Non-pigmented ciliary epithelial cell (primary cell): ENCODE results near the gene BCAS3.

ENCODE experiments used
- DNase-seq: peaks from one replicate; pipeline ENCODE4 v3.0.0-alpha.2; 2010; ENCODE audit warnings: low read depth

BCAS3 gene

DNA sequence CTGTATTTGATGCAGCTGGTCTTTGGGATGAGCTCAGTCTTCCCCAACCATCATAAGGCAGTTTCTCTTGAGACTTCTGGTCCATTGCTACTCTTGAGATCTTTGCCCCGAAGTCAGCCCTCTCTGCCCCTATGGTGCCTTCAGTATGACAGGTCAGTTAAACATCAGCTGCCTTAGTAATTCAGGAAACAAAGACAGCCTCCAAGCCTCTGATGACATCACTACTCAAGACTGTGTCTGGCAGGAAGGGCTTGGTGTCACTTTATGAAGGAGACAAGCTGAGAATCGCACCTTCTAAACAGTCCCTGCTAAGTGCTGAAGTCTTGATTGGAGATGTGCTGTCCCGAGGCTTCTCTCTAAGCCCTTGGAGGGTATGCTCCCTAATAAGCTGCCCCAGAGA is 617.1 kb downstream of the BCAS3 start:
- no peak for DNase-seq

- no peak for DNase-seq
These were observed 618.4 kb downstream of the BCAS3 start for GRCh38 chr17:61296058-61296457.

GRCh38 chr17:61299517-61300513 is 622.2 kb downstream of the BCAS3 start:
- no peak for DNase-seq

DNA sequence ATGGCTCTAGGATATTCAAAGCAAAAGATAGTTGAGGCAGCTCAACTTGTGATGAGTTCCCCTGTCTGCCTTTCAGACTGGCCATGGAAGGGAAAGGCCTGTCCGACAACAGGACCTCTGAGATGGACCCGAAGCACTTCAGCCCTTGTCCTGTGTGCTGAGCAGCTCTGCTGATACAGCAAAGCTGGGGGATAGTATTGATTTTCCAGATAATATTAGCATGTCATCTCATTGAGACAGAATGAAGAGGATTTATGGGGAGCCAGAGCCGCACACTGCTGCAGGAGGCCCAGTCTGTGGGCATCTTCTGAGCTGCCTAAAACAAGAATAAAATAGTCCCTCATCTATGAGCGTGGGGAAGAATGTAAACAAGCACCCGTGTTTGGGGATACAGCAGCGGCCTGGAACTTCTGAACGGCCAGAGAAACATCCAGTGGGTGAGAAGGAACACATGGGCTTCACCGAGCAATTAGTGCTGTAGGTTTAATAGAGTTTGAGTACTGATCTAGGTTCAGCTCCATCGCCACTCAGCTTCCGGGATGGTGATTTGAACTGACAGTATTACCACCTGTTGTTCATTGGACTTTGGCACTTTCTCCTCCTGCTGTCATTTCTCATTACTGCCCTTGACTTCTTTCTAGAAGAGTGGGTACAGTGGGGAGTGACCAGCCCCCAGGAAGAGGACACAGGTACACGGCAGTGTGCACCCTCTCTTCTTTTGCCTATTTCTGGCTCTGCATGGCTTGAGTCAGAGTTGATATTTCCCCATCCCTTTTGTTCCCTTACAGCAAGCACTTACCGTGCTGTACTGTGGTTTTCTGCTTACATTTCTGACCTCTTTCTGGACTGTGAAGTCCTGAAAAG is 625.5 kb downstream of the BCAS3 start:
- no peak for DNase-seq

DNA sequence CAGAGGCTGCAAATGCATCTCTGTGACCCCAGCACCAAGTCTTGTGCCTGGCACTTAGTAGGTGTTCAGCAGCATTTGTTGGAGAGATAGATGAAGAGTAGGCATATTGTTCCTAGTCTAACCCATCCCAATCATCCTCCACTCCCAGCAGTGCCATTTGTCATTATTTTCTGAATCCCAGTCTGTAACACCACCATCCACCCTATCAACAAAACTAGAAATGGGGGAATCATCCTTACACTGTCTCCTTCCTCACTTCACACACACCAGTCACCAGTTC is 626.1 kb downstream of the BCAS3 start:
- DNase-seq = no peak

DNA sequence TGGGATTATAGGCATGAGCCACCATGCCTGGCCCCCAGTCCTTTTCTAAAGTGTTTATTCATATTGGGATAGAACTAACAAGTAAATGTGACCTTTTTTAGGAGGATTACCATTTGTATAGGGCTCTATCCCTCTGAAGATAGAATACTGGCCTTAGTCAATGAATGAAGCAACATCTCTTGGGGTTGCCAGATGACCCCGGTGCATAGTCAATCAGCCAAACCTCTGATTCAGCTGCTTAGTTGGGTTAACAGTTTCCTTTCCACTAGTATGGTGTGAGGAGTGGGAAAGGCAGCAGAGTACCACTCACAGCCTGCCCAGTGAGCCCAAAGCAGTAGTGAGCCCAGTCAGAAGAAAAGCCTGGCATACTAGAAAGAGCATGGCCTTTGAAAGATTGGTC is 627.4 kb downstream of the BCAS3 start:
- no peak for DNase-seq

- DNase-seq = no peak
These were observed 628.4 kb downstream of the BCAS3 start for GRCh38 chr17:61306003-61306402.

DNA sequence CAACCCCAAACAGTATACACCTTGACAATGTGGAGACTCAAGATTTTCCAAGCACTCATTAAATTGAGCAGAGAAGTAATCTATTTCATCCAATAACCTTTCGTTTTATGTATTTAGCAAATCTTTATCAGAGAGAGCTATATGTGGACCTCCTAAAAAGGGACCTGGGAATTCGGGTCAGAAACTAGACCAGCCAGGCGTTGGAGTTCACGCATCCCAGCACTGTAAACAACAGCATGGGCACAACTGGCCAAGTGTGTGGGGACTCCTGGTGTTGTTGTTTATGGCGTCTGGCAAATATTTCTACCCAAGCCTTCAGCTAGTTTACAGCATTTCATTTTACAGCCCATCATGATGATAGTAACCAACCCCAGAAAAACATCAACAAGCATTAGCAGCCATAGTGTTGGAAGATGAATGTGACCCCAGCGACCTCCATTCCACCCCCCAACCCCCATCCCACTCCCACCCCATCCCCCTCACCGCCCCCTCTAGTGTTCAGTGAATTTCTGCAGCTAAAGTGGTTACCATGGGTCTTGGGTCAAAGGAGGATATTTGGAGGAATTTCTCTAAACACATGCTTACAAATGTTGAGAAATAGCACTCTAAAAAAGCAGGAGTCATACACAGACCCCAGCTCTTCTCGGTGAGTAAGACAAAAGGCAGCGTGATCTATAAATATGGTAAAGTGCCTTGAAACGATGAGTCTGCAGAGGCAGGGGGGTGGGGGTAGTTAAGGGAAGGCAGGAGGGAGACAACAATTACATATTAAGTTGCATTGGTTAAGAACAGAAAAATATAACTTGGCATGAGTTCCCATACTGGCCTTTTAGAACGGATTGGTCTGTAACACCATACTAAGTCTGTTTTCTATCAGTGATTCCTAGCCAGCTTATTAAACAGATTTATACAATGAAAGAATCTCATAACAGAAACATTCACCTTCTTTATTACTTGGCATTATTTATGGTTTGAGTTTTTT is 630.5 kb downstream of the BCAS3 start:
- peak; percentile 92 for DNase-seq

- DNase-seq = peak; percentile 65
These were observed 632.0 kb downstream of the BCAS3 start for GRCh38 chr17:61309362-61310256.

DNA sequence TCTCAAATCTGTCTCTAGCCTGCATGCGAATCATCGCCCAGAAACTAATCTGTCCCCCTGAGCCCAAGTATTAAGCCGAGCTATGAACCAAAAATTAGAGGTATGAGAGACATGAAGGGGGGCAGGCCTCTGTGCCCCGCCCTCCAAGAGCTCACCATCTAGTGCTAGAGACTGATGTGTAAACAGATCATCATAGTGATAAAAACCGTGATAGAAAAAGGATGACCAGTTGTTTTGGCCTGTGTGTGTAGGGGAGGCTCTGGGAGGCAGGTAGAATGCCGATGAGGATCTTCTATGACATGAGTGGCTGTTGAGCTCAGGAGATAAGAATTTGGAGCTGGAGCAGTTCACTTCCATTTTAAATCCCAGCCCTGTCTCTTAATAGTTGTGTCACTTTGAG is 632.9 kb downstream of the BCAS3 start:
- no peak for DNase-seq

DNA sequence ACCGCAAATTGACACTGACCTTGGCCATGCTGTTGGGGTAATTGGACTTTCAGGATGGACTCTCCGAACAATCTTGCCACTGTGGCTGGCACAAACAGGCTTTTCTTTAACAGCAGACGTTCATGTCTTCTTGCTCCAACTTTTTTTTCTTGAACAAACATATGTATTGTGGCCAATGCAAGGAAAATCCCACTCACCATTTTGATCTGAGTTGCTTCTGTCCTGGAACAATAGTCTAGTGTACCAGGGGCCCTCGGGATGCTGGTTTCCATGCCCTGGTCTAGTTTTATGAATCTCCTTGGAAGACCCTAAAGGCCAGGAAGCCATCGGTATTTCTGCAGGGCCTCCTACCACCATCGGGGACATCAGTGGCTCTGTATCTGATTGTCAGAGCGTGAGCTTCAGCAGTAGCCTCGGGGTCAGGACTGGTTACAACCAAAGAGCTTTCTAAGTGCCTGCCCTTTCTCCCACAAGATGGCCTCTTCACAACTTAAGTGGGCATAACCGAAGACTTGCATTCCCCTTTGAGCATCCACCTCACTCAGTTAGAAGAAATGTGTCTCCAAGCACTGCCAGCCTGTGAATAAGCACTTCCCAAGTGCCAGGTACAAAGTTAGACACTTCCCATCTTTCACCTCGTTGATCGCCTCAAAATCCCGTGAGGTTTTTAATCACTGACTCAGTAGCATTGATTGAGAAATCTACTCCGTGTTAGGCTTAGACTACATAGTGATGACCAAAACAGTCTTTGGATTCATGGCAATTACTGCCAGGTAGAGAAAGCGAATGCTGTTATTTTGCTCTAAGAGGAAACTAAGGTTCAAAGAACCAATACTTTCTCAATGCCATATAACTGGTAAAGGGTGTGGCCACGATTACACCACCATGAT is 635.0 kb downstream of the BCAS3 start:
- no peak for DNase-seq

DNA sequence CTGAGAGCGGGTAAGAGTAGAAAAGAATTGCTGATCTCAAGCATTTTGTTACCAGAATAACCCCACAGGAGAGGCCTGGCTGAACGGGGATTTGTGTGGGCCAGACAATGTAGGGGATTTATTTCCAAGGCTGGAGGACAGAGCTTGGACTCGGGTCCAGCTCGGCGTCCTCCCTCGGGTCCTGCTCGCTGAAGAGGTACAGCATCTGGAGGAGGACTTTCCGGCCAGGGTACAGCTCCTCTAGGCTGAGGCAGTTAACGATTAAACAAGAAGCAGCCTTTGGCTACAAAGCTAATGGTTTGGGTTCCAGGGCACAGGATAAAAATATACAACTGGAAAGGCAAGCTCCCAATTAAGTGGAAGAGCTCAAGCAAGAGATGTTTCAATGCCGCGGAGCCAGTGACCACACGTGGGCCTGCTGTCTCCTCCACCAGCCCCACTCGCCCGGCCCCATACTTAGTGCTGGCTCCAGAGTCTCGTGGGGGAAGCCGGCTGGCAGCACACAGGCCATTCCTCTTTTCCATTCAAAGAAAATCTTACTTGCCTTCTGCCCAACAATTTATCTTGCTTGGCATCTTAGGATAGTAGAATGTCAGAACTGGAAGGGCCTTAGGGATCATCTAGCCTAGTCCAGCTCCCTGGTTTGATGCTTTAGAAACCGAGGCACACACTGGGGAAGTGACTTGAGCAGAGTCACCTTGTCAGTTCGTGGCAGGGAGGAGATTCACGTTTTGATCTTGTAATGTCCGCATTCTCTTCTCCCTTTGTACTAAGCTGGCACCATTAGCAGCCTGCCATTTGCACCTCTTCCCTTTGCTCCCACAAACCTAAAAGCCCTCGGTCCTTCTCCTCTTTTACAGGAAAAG is 636.0 kb downstream of the BCAS3 start:
- DNase-seq = no peak

DNA sequence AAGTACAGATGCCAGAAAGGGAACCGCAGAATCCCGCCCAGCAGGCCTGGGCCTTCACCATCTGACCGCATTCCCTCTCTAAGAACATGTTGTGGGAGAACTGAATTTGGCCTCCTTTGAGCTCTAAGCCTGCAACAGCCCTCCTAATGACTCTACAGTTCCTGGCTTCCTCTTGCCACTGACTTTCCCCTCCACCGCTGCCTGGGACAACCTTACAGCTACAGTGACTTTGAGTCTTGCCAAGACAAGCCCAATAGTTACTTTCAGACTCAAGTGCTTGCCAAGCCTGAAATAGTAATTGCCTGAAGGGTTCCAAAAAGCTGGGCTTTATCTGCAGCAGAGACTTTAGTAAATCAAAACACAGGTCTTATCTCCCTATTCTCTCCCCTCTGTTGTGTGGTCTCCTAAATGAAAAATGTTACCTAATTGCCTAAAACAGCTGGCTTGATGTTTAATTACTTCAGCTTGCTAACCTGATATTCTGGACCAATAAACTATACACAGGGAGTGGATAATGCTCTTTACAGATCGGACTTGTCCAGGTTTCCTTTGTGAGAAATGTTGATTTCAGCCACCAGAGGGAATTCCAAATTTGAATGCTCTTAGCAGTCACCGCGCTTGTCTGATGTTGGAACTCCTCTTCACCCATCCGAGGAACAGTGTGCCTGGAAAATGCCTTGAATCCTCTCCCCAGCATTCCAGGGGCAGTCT is 636.9 kb downstream of the BCAS3 start:
- DNase-seq = no peak

DNA sequence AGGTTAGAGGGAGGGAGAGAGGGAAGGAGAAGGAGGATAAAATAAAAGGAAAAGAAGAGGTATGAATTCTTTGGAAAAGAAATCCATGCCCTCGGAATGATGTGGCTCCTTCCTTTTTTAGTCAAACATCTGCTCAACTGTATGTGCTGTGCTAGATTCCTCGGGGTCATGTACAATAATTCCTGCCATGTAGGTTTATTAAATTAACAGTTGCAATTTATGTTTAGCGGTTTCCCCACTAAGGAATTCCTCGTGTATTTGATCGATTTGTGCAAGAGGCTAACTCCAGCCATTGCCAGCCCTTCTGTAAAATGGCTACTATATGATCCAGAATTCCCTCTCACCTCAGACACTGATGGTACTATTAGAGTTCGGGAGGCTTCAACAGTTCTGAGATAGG is 639.0 kb downstream of the BCAS3 start:
- DNase-seq = no peak

GRCh38 chr17:61317779-61318178 is 640.1 kb downstream of the BCAS3 start:
- DNase-seq = no peak

- no peak for DNase-seq
These were observed 641.0 kb downstream of the BCAS3 start for GRCh38 chr17:61318684-61319098.

GRCh38 chr17:61321344-61321743 is 643.7 kb downstream of the BCAS3 start:
- DNase-seq = no peak

DNA sequence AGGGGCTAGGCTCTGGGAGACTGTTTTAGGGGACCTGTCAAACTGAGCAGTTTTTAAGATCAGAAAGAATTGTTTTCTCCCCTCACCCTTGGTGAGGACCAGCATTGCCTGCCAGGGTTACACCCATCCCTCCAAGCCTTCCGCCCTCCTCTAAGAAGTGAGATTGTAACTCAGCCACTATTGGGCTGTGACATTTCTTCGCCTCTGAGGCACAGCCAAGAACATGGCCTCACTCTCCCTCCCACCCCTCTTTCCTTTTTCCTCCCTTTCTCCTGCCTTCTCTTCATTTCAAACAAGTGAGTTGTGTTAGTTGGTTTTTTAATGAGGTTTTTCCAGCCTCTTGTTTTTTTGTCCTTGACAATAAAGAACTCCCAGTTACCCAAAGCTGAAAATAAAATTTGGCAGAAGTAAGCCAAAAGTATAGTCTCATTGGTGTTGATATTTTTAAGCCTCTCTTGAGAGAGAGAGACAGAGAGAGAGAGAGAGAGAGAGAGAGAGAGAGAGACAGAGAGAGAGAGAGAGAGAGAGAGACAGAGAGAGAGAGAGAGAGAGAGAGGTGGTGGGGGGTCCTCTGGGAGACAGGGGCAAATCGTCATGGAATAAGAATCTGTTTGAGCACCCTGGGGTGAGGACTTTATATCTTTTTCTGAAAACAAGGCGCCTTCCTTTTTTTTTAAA is 644.8 kb downstream of the BCAS3 start:
- no peak for DNase-seq
